SK-N-SH (cell line): Measurements from ENCODE around the gene ITGB5. TPM values are rescaled to one million over a fixed set of nuclear protein-coding genes. Genes with fewer than 3 reads are reported as not detected.

Experiments
- CTCF ChIA-PET: fragments of 300-600, 350-600 bp; formaldehyde crosslinking; extraction: SDS; loops from one replicate; lab custom pipeline; 2021; lab: Yijun Ruan, JAX
- POLR2A ChIA-PET: fragments of 350-600 bp; sonication (Branson Sonifier 250); formaldehyde crosslinking; extraction: SDS; loops from one replicate; lab custom pipeline; 2020; ENCODE audit warnings: antibody characterized with exemption, inconsistent platforms; lab: Yijun Ruan, JAX
- DNase-seq: peaks from one replicate; pipeline ENCODE4 v3.0.0; 2012
- H2AFZ ChIP-seq: fragments of 200-600 bp; sonication (generic); 2 replicates; pipeline ENCODE4 v1.8.1; 2016; ENCODE audit warnings: antibody characterized with exemption, mild to moderate bottlenecking, low read depth
- H3F3A ChIP-seq: fragments of 200-600 bp; sonication (generic); replicated peaks from 2 replicates; pipeline ENCODE3; 2016; ENCODE audit warnings: antibody characterized with exemption, mild to moderate bottlenecking; ENCODE audit not compliant: insufficient read depth
- H3K27ac ChIP-seq, 2 experiments: fragments of 200-500 bp in 1 of 2; fragments of 200-600 bp in 1 of 2; sonication (Bioruptor generic) in 1 of 2; sonication (generic), shearing (Covaris generic) in 1 of 2; 2 replicates each; pipeline versions ENCODE4 v1.5.1 to v1.6.1; 2014 to 2016; ENCODE audit warnings: low read depth in 2 of 2, inconsistent platforms in 1 of 2, low read length in 1 of 2, mild to moderate bottlenecking in 1 of 2, mixed read lengths in 1 of 2
- H3K27me3 ChIP-seq: fragments of 200-600 bp; sonication (generic), shearing (Covaris generic); 2 replicates; pipeline ENCODE4 v1.6.1; 2016; ENCODE audit warnings: mixed run types; ENCODE audit not compliant: insufficient read depth
- H3K36me3 ChIP-seq, 2 experiments: fragments of 200-500 bp in 1 of 2; fragments of 200-600 bp in 1 of 2; sonication (Bioruptor generic) in 1 of 2; sonication (generic) in 1 of 2; replicated peaks in 1 of 2; 2 replicates each; pipeline versions ENCODE3 to v1.5.1; 2014 to 2016; ENCODE audit warnings: low read length in 1 of 2, mild to moderate bottlenecking in 1 of 2; ENCODE audit not compliant: insufficient read depth in 2 of 2, control insufficient read depth in 1 of 2
- H3K4me1 ChIP-seq, 2 experiments: fragments of 200-500 bp in 1 of 2; fragments of 200-600 bp in 1 of 2; sonication (Bioruptor generic) in 1 of 2; sonication (generic), shearing (Covaris generic) in 1 of 2; 2 replicates each; pipeline versions ENCODE4 v1.5.1 to v1.6.1; 2014 to 2016; ENCODE audit warnings: low read depth in 1 of 2, low read length in 1 of 2, mixed run types in 1 of 2; ENCODE audit not compliant: insufficient read depth in 2 of 2, control insufficient read depth in 1 of 2
- H3K4me2 ChIP-seq: fragments of 200-600 bp; sonication (generic), shearing (Covaris generic); 2 replicates; pipeline ENCODE4 v1.6.1; 2017; ENCODE audit warnings: mixed run types
- H3K4me3 ChIP-seq, 2 experiments: fragments of 200-500 bp in 1 of 2; fragments of 200-600 bp in 1 of 2; sonication (Bioruptor generic) in 1 of 2; sonication (generic), shearing (Covaris generic) in 1 of 2; 2 replicates each; pipeline versions ENCODE4 v1.5.1 to v1.8.1; 2014 to 2016; ENCODE audit warnings: low read depth in 2 of 2, inconsistent platforms in 1 of 2, low read length in 1 of 2, mild to moderate bottlenecking in 1 of 2, mixed read lengths in 1 of 2, moderate library complexity in 1 of 2
- H3K79me2 ChIP-seq: fragments of 200-600 bp; sonication (generic); 2 replicates; pipeline ENCODE4 v1.8.1; 2017; ENCODE audit warnings: mild to moderate bottlenecking; ENCODE audit not compliant: insufficient read depth
- H3K9ac ChIP-seq: fragments of 200-600 bp; sonication (generic); 2 replicates; pipeline ENCODE4 v1.6.1; 2017; ENCODE audit warnings: mixed run types
- H3K9me2 ChIP-seq: fragments of 200-600 bp; sonication (generic); 2 replicates; pipeline ENCODE4 v1.6.1; 2017; ENCODE audit warnings: mixed run types
- H3K9me3 ChIP-seq: fragments of 200-600 bp; sonication (generic); 2 replicates; pipeline ENCODE4 v1.6.1; 2017; ENCODE audit warnings: mixed run types, mild to moderate bottlenecking, moderate library complexity
- H4K20me1 ChIP-seq: fragments of 200-600 bp; sonication (generic); 2 replicates; pipeline ENCODE4 v1.6.1; 2017; ENCODE audit warnings: mild to moderate bottlenecking, mixed run types; ENCODE audit not compliant: insufficient read depth
- FOSL2 ChIP-seq: IDR thresholded peaks from 2 replicates; pipeline ENCODE4 v1.4.0; 2012; ENCODE audit warnings: low read depth, mild to moderate bottlenecking, moderate library complexity, borderline replicate concordance
- FOXJ3 ChIP-seq: sonication (generic); formaldehyde crosslinking; IDR thresholded peaks from 2 replicates; pipeline ENCODE4 v1.5.1; 2020; ENCODE audit warnings: mild to moderate bottlenecking, missing genetic modification reagents
- FOXM1 ChIP-seq: IDR thresholded peaks from 2 replicates; pipeline ENCODE4 v1.4.0; 2012; ENCODE audit warnings: low read depth, mild to moderate bottlenecking
- MAX ChIP-seq: IDR thresholded peaks from 2 replicates; pipeline ENCODE4 v1.4.0; 2012; ENCODE audit warnings: low read depth
- MEF2A ChIP-seq: IDR thresholded peaks from 2 replicates; pipeline ENCODE4 v1.4.0; 2012; ENCODE audit warnings: low read depth, borderline replicate concordance
- MXI1 ChIP-seq: IDR thresholded peaks from 2 replicates; pipeline ENCODE4 v1.6.1; 2012; ENCODE audit warnings: mild to moderate bottlenecking, low read depth, low read length, improper control_type of control experiment
- NRF1 ChIP-seq: IDR thresholded peaks from 2 replicates; pipeline ENCODE4 v1.6.1; 2012; ENCODE audit warnings: low read depth, mild to moderate bottlenecking, low read length
- REST ChIP-seq: IDR thresholded peaks from 2 replicates; pipeline ENCODE4 v1.6.1; 2012; ENCODE audit warnings: mild to moderate bottlenecking, low read depth, low read length, moderate library complexity
- SIN3A ChIP-seq: IDR thresholded peaks from 2 replicates; pipeline ENCODE4 v1.6.1; 2012; ENCODE audit warnings: low read depth, mild to moderate bottlenecking, low read length, moderate library complexity, borderline replicate concordance
- TCF12 ChIP-seq: IDR thresholded peaks from 2 replicates; pipeline ENCODE4 v1.4.0; 2012
- USF2 ChIP-seq: fragments of 150-350 bp; IDR thresholded peaks from 2 replicates; pipeline ENCODE4 v1.6.1; 2017; ENCODE audit warnings: antibody characterized with exemption, low read length, low read depth, borderline replicate concordance
- YY1 ChIP-seq: IDR thresholded peaks from 2 replicates; pipeline ENCODE4 v1.4.0; 2012; ENCODE audit warnings: low read depth, mild to moderate bottlenecking
- WGBS: methylation state at CpG from one replicate; pipeline ENCODE4 v1.1.6; 2017; ENCODE audit warnings: low lambda C conversion rate; 5-methylcytosine and 5-hydroxymethylcytosine counted together
- polyA plus RNA-seq, 3 experiments: library from polyadenylated mRNA; depleted of rRNA; stranded (reverse); fragments of >200 nt; gene quantifications; 2 replicates each; pipeline ENCODE4 v1.2.3, GENCODE V29; 2012
- TF ChIP-seq, protein P1 (sequence below): fragments of 200-600 bp; sonication (generic); IDR thresholded peaks from 2 replicates; pipeline ENCODE4 v1.6.1; 2017; ENCODE audit warnings: antibody characterized with exemption, mild to moderate bottlenecking, moderate library complexity

ITGB5 gene
- polyA plus RNA-seq, 1 of the 3 experiments (the other 2 are of a cell fraction), result 481 TPM

DNA sequence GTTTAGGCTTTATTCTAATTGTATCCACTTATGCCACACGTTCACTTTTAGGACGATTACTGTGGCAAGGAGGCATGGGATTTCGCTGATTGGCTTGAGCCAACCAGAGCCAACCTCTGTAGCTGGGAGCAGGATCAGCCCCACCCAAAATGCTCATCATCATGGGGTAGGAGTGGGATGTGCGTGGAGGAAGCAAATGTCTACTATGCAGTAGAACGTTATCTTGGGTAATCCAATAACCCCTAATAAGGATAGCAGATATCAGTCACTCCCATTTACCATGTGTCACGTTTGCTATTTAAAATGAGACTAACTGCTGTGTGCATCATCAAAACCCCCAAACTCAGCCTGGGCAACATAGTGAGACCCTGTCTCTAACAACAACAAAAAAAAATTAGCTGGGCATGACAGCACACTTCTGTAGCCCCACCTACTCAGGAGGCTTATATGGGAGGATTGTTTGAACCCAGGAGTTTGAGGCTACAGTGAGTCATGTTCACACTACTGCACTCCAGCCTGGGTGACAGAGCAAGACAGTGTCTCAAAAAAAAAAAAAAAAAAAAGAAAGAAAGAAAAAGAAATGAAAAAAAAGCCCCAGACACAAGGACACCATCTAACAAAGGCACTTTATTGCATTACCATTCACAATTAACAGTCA, 17.8 kb upstream of the ITGB5 start:
- no peak overlapping the region for H3K4me3 ChIP-seq
- no peak overlapping the region for H3K27ac ChIP-seq
- H3K27me3 ChIP-seq, result no peaks in the 10 kb centered on the region
- WGBS, result 63% methylated on average over 6 of the region's 6 CpGs
- POLR2A ChIA-PET, result interaction anchor here (0.6 kb wide), 1 partner anchor 20 kb away, joined by 5 read pairs; no protein-coding TSS in a partner anchor
- TF ChIP-seq, protein P1, sequence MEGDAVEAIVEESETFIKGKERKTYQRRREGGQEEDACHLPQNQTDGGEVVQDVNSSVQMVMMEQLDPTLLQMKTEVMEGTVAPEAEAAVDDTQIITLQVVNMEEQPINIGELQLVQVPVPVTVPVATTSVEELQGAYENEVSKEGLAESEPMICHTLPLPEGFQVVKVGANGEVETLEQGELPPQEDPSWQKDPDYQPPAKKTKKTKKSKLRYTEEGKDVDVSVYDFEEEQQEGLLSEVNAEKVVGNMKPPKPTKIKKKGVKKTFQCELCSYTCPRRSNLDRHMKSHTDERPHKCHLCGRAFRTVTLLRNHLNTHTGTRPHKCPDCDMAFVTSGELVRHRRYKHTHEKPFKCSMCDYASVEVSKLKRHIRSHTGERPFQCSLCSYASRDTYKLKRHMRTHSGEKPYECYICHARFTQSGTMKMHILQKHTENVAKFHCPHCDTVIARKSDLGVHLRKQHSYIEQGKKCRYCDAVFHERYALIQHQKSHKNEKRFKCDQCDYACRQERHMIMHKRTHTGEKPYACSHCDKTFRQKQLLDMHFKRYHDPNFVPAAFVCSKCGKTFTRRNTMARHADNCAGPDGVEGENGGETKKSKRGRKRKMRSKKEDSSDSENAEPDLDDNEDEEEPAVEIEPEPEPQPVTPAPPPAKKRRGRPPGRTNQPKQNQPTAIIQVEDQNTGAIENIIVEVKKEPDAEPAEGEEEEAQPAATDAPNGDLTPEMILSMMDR, result no peak
- TF ChIP-seq FOXJ3 (CRISPR knock-in tag), result no peak
- no peak for TF ChIP-seq MEF2A
- TF ChIP-seq TCF12, result no peak
- TF ChIP-seq YY1, result no peak
- no peak for TF ChIP-seq NRF1
- TF ChIP-seq SIN3A, result no peak
- no peak for TF ChIP-seq FOSL2
- H3K9me3 ChIP-seq, result no peaks in the 10 kb centered on the region
- no peak overlapping the region for H3K9ac ChIP-seq
- CTCF ChIA-PET, result interaction anchor here (5.1 to 11.1 kb wide), 2 partner anchors 122 to 139 kb away, joined by 114 to 332 read pairs; no protein-coding TSS in a partner anchor
- peaks cover 0 to 4% of the 10 kb centered on the region in 2 experiments; a peak in 2 of 4 replicates for H3K4me1 ChIP-seq
- no peaks in the 10 kb centered on the region for H3K9me2 ChIP-seq
- H3K79me2 ChIP-seq, result no peaks in the 10 kb centered on the region
- no peak for DNase-seq
- no peak overlapping the region for H3K4me2 ChIP-seq
- peaks cover 7% of the 10 kb centered on the region for H3F3A ChIP-seq
- H4K20me1 ChIP-seq, result no peaks in the 10 kb centered on the region
- H3K36me3 ChIP-seq, result no peaks in the 10 kb centered on the region
- no peak overlapping the region for H2AFZ ChIP-seq

DNA sequence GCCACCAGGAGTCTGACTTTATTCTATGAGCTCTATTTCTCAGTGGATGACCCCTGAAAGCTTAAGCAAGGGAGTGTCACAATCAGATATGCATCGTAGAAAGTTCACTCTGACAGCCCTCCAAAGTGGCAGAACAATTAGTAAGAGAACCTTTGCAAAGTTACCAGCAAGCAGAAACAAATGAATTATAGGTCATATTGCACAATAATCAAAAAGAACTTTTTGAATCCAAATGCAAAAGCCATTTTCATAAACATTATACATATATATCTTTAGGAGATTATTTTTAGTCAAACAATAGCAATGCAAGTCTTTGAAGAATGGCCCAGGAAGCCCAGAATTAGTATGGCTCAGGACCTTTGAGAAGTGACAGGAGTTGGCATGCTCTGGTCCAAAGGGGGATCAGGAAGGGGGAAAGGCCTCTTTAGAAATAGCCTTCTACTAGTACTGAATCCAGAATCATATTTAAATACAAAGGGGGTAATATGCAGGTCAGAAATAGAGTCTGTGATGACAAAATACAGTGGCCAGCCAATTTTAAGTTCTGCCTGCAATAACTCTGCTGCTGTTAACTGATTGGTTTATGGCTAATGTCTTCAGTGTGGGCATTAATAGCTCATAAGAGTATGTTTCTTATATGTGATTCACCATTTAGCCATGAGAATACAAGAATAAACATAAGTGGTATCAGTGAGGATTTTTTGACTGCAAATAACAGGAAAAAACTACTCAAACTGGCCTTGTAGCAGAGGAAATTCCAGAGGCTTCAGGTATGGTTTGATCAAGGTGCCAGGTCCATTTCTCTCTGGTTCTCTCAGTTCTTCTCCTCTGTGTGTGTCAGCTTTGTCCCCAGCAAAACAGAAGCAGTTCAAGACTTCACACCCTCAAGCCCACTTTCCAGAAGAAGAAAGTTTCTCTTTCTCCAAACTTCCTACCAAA, 17.0 kb upstream of the ITGB5 start:
- POLR2A ChIA-PET, result interaction anchor here (0.6 kb wide), 1 partner anchor 19 kb away, joined by 5 read pairs; no protein-coding TSS in a partner anchor
- CTCF ChIA-PET, result interaction anchor here (1.0 to 11.1 kb wide), 3 partner anchors 14 to 139 kb away, joined by 3 to 332 read pairs (median 114); no protein-coding TSS in a partner anchor
- Histone ChIP-seq H3K9me3 (no peaks in the 10 kb centered on the region), H3K36me3 (no peaks in the 10 kb centered on the region), H3K4me1 (peaks cover 0 to 9% of the 10 kb centered on the region in 2 experiments; a peak in 2 of 4 replicates), H3K79me2 (no peaks in the 10 kb centered on the region), H3K4me3 (no peak overlapping the region), H2AFZ (no peak overlapping the region), H3K4me2 (no peak overlapping the region), H3K9me2 (no peaks in the 10 kb centered on the region), H3K9ac (no peak overlapping the region), H3F3A (peaks cover 7% of the 10 kb centered on the region), H4K20me1 (no peaks in the 10 kb centered on the region), H3K27ac (no peak overlapping the region), H3K27me3 (no peaks in the 10 kb centered on the region)
- 88% methylated on average over 1 of the region's 1 CpG for WGBS
- no peak for DNase-seq
- TF ChIP-seq MAX (no peak), REST (no peak), MXI1 (no peak), FOXM1 (no peak), USF2 (no peak)
